Measurements from ENCODE around the gene AKAP8L. TPM values are rescaled to one million over a fixed set of nuclear protein-coding genes. Genes with fewer than 3 reads are reported as not detected.

The AKAP8L gene
- total and polyA plus RNA-seq, 2 experiments from 2014 or later: 21.5 to 38.3 TPM

DNA sequence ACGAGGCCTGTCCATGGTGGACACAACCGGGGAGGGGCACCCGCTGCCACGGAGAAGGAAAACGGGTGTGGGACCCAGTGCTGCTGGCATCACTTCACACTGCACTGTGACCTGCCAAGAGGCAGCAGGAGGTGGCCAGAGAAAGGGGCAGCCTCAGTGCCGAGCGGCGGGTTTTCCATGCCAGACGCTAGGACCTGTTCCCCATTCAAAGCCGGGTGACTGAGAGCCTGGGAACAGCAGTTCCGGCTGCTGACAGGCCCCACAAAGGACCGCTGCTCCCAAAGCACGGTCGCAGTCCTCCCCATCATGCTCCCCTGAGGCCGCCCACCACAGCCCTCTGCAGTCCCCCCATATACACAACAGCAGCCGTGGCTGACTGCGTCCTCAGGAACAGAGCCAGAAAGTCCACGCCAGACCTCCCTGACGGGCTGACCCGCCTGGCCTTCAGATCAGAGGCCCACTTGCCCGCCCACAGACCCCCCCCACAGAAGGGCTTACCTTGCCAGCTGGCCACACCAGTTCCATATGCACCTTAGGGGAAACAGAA, 44.6 kb downstream of the AKAP8L start:
- DNase-seq: no peak
- no peak overlapping the region for H2AFZ ChIP-seq
- no peaks in the 10 kb centered on the region; the same call in 1 of the 2 replicates for H4K20me1 ChIP-seq (ENCODE audit: insufficient read depth)
- peaks cover 10% of the 10 kb centered on the region for H3K4me1 ChIP-seq (ENCODE audit: insufficient read depth)
- H3K4me2 ChIP-seq (ENCODE audit: unreplicated experiment): no peak overlapping the region
- peaks cover 23% of the 10 kb centered on the region for H3K36me3 ChIP-seq (ENCODE audit: low read depth)
- H3K27me3 ChIP-seq (replicated peaks; ENCODE audit: insufficient read depth): no peaks in the 10 kb centered on the region
- TF ChIP-seq EZH2phosphoT487 (IDR thresholded peaks at IDR 0.05; ENCODE audit: insufficient read depth, low read depth) (no peak), EZH2 (IDR thresholded peaks at IDR 0.05; ENCODE audit: insufficient read depth, poor library complexity, severe bottlenecking) (no peak)
- H3K9ac ChIP-seq: no peak overlapping the region
- no peak overlapping the region for H3K4me3 ChIP-seq
- in situ Hi-C loops (cut with MboI): no loop called here
- H3K27ac ChIP-seq: no peak overlapping the region
- H3K9me3 ChIP-seq (ENCODE audit: low read depth): no peaks in the 10 kb centered on the region
- H3K9me2 ChIP-seq (ENCODE audit: insufficient read depth): no peaks in the 10 kb centered on the region
- peaks cover 19% of the 10 kb centered on the region for H3F3A ChIP-seq (ENCODE audit: insufficient read depth)
- H3K79me2 ChIP-seq (ENCODE audit: insufficient read depth): peaks cover 95% of the 10 kb centered on the region
- 70% methylated on average over 20 to 21 of the region's 21 CpGs for WGBS, 2 experiments (ENCODE audit: low coverage in 1 of 2, low lambda C conversion rate in 2 of 2, missing lambda C conversion rate in 2 of 2)

DNA sequence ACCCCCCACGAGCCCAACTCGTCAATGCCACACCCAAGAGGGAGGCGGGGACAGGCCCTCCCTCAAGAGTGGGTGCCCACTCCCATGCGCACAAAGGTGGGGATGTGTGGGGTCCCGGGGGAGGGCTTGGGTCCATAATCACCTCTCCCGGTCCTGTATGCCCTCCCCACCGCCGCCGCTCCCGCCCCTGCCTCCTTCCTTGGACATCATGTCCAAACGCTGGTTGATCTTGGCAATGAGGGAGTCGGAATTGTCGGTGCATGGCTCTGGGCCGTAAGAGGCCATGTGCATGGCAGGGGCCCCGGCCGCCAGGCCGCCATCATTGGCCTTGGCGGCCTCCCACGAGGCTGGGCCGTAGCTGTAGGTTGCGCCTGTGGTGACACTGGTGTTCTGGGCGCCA, 45.1 kb downstream of the AKAP8L start:
- peaks cover 23% of the 10 kb centered on the region for H3K36me3 ChIP-seq (ENCODE audit: low read depth)
- no peaks in the 10 kb centered on the region for H3K9me2 ChIP-seq (ENCODE audit: insufficient read depth)
- no peak for DNase-seq
- no peak for TF ChIP-seq EZH2 (IDR thresholded peaks at IDR 0.05; ENCODE audit: insufficient read depth, poor library complexity, severe bottlenecking)
- no peak overlapping the region for H3K27ac ChIP-seq
- no peaks in the 10 kb centered on the region for H3K27me3 ChIP-seq (replicated peaks; ENCODE audit: insufficient read depth)
- no peak overlapping the region for H2AFZ ChIP-seq
- H4K20me1 ChIP-seq (ENCODE audit: insufficient read depth): no peaks in the 10 kb centered on the region; the same call in 1 of the 2 replicates
- peaks cover 89% of the 10 kb centered on the region for H3K79me2 ChIP-seq (ENCODE audit: insufficient read depth)
- H3K9me3 ChIP-seq (ENCODE audit: low read depth): no peaks in the 10 kb centered on the region
- H3K4me2 ChIP-seq (ENCODE audit: unreplicated experiment): no peak overlapping the region
- peaks cover 17% of the 10 kb centered on the region for H3F3A ChIP-seq (ENCODE audit: insufficient read depth)
- in situ Hi-C loops (cut with MboI): no loop called here
- WGBS, 2 experiments (ENCODE audit: low coverage in 1 of 2, low lambda C conversion rate in 2 of 2, missing lambda C conversion rate in 2 of 2): 93% methylated on average over 14 to 22 of the region's 22 CpGs
- no peak overlapping the region for H3K9ac ChIP-seq
- peaks cover 10% of the 10 kb centered on the region for H3K4me1 ChIP-seq (ENCODE audit: insufficient read depth)
- no peak overlapping the region for H3K4me3 ChIP-seq

DNA sequence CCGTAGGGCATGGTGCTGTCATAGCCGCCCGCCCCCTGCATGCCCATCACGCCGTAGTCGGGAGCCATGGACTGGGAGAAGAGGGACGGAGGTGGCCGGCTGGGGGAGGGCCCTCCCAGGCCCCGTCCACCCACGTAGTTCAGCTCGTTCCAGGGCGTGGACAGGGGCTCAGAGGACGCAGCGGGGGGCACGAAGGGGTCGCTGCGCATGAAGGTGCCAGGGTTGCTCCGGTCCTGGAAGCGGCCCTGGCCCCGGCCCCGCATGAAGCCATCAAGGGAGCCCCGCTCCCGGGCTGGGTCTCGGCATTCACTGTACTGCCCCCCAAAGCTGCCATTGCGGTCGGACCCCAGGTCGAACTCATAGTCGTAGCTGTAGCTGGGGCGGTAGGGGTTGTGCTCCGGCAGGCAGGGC, 45.9 kb downstream of the AKAP8L start:
- Histone ChIP-seq H3K4me3 (no peak overlapping the region), H3F3A (ENCODE audit: insufficient read depth) (peaks cover 9% of the 10 kb centered on the region), H4K20me1 (ENCODE audit: insufficient read depth) (no peaks in the 10 kb centered on the region; the same call in 1 of the 2 replicates), H3K9me3 (ENCODE audit: low read depth) (no peaks in the 10 kb centered on the region), H3K36me3 (ENCODE audit: low read depth) (peaks cover 23% of the 10 kb centered on the region), H3K27ac (no peak overlapping the region), H3K4me2 (ENCODE audit: unreplicated experiment) (no peak overlapping the region), H3K9me2 (ENCODE audit: insufficient read depth) (no peaks in the 10 kb centered on the region), H2AFZ (no peak overlapping the region), H3K79me2 (ENCODE audit: insufficient read depth) (peaks cover 82% of the 10 kb centered on the region), H3K9ac (no peak overlapping the region), H3K27me3 (replicated peaks; ENCODE audit: insufficient read depth) (no peaks in the 10 kb centered on the region), H3K4me1 (ENCODE audit: insufficient read depth) (peaks cover 10% of the 10 kb centered on the region)
- WGBS, 2 experiments (ENCODE audit: low coverage in 1 of 2, low lambda C conversion rate in 2 of 2, missing lambda C conversion rate in 2 of 2): 88 to 93% methylated on average over 23 to 30 of the region's 30 CpGs
- DNase-seq: no peak
- TF ChIP-seq EZH2phosphoT487 (IDR thresholded peaks at IDR 0.05; ENCODE audit: insufficient read depth, low read depth) (no peak), EZH2 (IDR thresholded peaks at IDR 0.05; ENCODE audit: insufficient read depth, poor library complexity, severe bottlenecking) (no peak)
- in situ Hi-C loops (cut with MboI): no loop called here

DNA sequence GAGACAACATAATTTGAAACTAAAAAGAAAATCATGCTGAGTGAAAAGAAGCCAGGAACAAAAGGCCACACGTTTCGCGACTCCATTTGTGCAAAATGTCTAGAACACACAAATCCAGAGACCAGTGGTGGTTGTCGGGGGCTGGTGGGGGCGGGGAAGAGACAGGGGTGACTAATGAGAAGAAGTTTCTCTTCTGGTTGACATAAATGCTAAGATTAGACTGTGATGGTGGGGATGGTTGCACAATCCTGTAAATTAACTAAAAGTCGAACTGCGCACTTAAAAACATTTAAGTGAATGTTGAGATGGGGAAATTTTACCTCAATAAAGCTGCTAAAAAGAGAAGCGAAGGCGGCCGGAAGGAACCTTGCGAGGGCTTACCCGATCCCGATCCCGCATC, 46.3 kb downstream of the AKAP8L start:
- no peak overlapping the region for H3K27ac ChIP-seq
- H2AFZ ChIP-seq: no peak overlapping the region
- in situ Hi-C loops (cut with MboI): no loop called here
- WGBS, 2 experiments (ENCODE audit: low coverage in 1 of 2, low lambda C conversion rate in 2 of 2, missing lambda C conversion rate in 2 of 2): 92 to 96% methylated on average over 14 of the region's 14 CpGs
- no peak for TF ChIP-seq EZH2phosphoT487 (IDR thresholded peaks at IDR 0.05; ENCODE audit: insufficient read depth, low read depth)
- TF ChIP-seq EZH2 (IDR thresholded peaks at IDR 0.05; ENCODE audit: insufficient read depth, poor library complexity, severe bottlenecking): no peak
- H3K9me3 ChIP-seq (ENCODE audit: low read depth): no peaks in the 10 kb centered on the region
- peaks cover 23% of the 10 kb centered on the region for H3K36me3 ChIP-seq (ENCODE audit: low read depth)
- H4K20me1 ChIP-seq (ENCODE audit: insufficient read depth): no peaks in the 10 kb centered on the region; the same call in 1 of the 2 replicates
- H3K27me3 ChIP-seq (replicated peaks; ENCODE audit: insufficient read depth): no peaks in the 10 kb centered on the region
- DNase-seq: no peak
- H3K4me3 ChIP-seq: no peak overlapping the region
- 0 out of 2 replicates have a peak, but pooled peaks cover 6% of the 10 kb centered on the region for H3F3A ChIP-seq (ENCODE audit: insufficient read depth)
- H3K79me2 ChIP-seq (ENCODE audit: insufficient read depth): peaks cover 78% of the 10 kb centered on the region
- no peak overlapping the region for H3K4me2 ChIP-seq (ENCODE audit: unreplicated experiment)
- no peak overlapping the region for H3K9ac ChIP-seq
- H3K4me1 ChIP-seq (ENCODE audit: insufficient read depth): peaks cover 10% of the 10 kb centered on the region
- H3K9me2 ChIP-seq (ENCODE audit: insufficient read depth): no peaks in the 10 kb centered on the region
